GM10266 (cell line): Measurements from ENCODE around the gene NMNAT1.
A peak's percentile ranks its signal among the peaks of the same experiment; 100 is the strongest.
"Not testable (repeated sequence)": the region's sequence is repeated elsewhere in the genome, so short reads cannot be mapped to it uniquely, and the experiment has no call there.

Experiments used
- DNase-seq: peaks from one replicate; pipeline ENCODE4 v3.0.0; 2012; ENCODE audit errors: extremely low spot score
- CTCF ChIP-seq: IDR thresholded peaks from 2 replicates; pipeline ENCODE4 v1.5.1; 2012; ENCODE audit warnings: mild to moderate bottlenecking, low read depth; ENCODE audit not compliant: control insufficient read depth, insufficient read depth; ENCODE audit errors: missing control alignments

Gene NMNAT1

GRCh38 chr1:9910423-9911178 is 32.7 kb upstream of the NMNAT1 start:
- DNase-seq = peak; percentile 99
- TF ChIP-seq CTCF = no peak

- no peak for DNase-seq
- no peak for TF ChIP-seq CTCF
These were observed 30.9 kb upstream of the NMNAT1 start for GRCh38 chr1:9912264-9912936.

- no peak for DNase-seq
- no peak for TF ChIP-seq CTCF
These were observed 28.7 kb upstream of the NMNAT1 start for GRCh38 chr1:9914610-9914937.

- no peak for TF ChIP-seq CTCF
- DNase-seq = no peak
These were observed 26.8 kb upstream of the NMNAT1 start for GRCh38 chr1:9916452-9916851.

GRCh38 chr1:9917495-9917894 is 25.8 kb upstream of the NMNAT1 start:
- not testable (repeated sequence) for DNase-seq

- DNase-seq = no peak
- TF ChIP-seq CTCF = no peak
These were observed 25.4 kb upstream of the NMNAT1 start for GRCh38 chr1:9917901-9918300.

GRCh38 chr1:9920606-9921005 is 22.7 kb upstream of the NMNAT1 start:
- no peak for DNase-seq
- TF ChIP-seq CTCF = no peak
